Testis (tissue), 3 donors: ENCODE results near the gene DDX17. TPM values are rescaled to one million over a fixed set of nuclear protein-coding genes. Genes with fewer than 3 reads are reported as not detected.

Experiments used
- DNase-seq: peaks from one replicate; pipeline ENCODE4 v3.0.0-alpha.2; 2019
- H3K27ac ChIP-seq, 2 donors: fragments of 200-600 bp; sonication (generic); one replicate each; pipeline ENCODE4 v1.5.1; 2019
- H3K27me3 ChIP-seq: fragments of 200-600 bp; sonication (generic); one replicate; pipeline ENCODE4 v1.5.1; 2019
- H3K36me3 ChIP-seq: fragments of 200-600 bp; sonication (generic); one replicate; pipeline ENCODE4 v1.5.1; 2017; ENCODE audit warnings: low read depth; ENCODE audit errors: missing control alignments
- H3K4me1 ChIP-seq: fragments of 200-600 bp; sonication (generic); one replicate; pipeline ENCODE4 v1.5.1; 2019
- H3K4me3 ChIP-seq, 2 donors: fragments of 200-600 bp; sonication (generic); one replicate each; pipeline ENCODE4 v1.5.1; 2017 to 2019
- H3K9me3 ChIP-seq: fragments of 200-600 bp; sonication (generic); one replicate; pipeline ENCODE4 v1.5.1; 2017
- CTCF ChIP-seq, 3 experiments: fragments of 450-650 bp in 2 of 3; fragments of 200-600 bp in 1 of 3; sonication (generic) in 1 of 3; IDR thresholded peaks; one replicate each; pipeline ENCODE4 v1.5.1; 2016 to 2019; ENCODE audit warnings: antibody characterized with exemption in 3 of 3, mild to moderate bottlenecking in 2 of 3, moderate library complexity in 1 of 3
- POLR2A ChIP-seq: fragments of 450-650 bp; IDR thresholded peaks from one replicate; pipeline ENCODE4 v1.6.1; 2017; ENCODE audit warnings: antibody characterized with exemption, mild to moderate bottlenecking, moderate library complexity
- WGBS, 2 donors: methylation state at CpG; one replicate each; pipeline ENCODE4 v1.1.5; 2018; 5-methylcytosine and 5-hydroxymethylcytosine counted together
- intact Hi-C: fragments of 100-400 bp; cut with DNase I; formaldehyde crosslinking; loops from one replicate; pipeline ENCODE4 v1.15.1; 2023; ENCODE audit warnings: low total_unique reads
- polyA plus RNA-seq: library from polyadenylated mRNA; stranded (reverse); fragments of 350-450 nt; fragmentation: Illumina TruSeq; extraction: RNeasy Lipid Tissue Mini Kit (QIAGEN cat#74804); gene quantifications from one replicate; pipeline ENCODE4 v1.2.3, GENCODE V29; 2014; ENCODE audit warnings: low read depth, low replicate concordance; ENCODE audit not compliant: insufficient read depth
- total RNA-seq, 2 donors: library from RNA; depleted of rRNA; stranded (reverse); fragments of >200 nt; gene quantifications; one replicate each; pipeline ENCODE4 v1.2.3, GENCODE V29; 2016

DDX17 gene
- total and polyA plus RNA-seq, 3 donors from 2014 or later = 259 to 995 (median 964) TPM

- no peak for TF ChIP-seq POLR2A
- TF ChIP-seq CTCF (IDR thresholded peaks at IDR 0.05) = no peak
- DNase-seq = no peak
- H3K4me1 ChIP-seq = no peaks in the 10 kb centered on the region
- H3K27me3 ChIP-seq = no peaks in the 10 kb centered on the region
- H3K36me3 ChIP-seq = no peaks in the 10 kb centered on the region
- no peak overlapping the region for H3K27ac ChIP-seq
- WGBS, 2 donors = 68 to 77% methylated on average over 1 of the region's 1 CpG
- H3K9me3 ChIP-seq = no peaks in the 10 kb centered on the region
- H3K4me3 ChIP-seq = no peak overlapping the region
- intact Hi-C loops = no loop called here
Observed at GRCh38 chr22:38484244-38484643, 21.9 kb downstream of the DDX17 start.

GRCh38 chr22:38482662-38483308, 23.3 kb downstream of the DDX17 start:
- TF ChIP-seq CTCF (IDR thresholded peaks at IDR 0.05) = no peak
- no peak for TF ChIP-seq POLR2A
- no peak overlapping the region for H3K27ac ChIP-seq
- intact Hi-C loops = no loop called here
- no peaks in the 10 kb centered on the region for H3K9me3 ChIP-seq
- DNase-seq = no peak
- no peaks in the 10 kb centered on the region for H3K36me3 ChIP-seq
- H3K4me3 ChIP-seq = no peak overlapping the region
- no peaks in the 10 kb centered on the region for H3K4me1 ChIP-seq
- H3K27me3 ChIP-seq = no peaks in the 10 kb centered on the region
- whole genome bisulfite sequencing, 2 donors = 92 to 94% methylated on average over 6 of the region's 6 CpGs

GRCh38 chr22:38481871-38482332, 24.2 kb downstream of the DDX17 start:
- no peaks in the 10 kb centered on the region for H3K27me3 ChIP-seq
- no peak overlapping the region for H3K4me3 ChIP-seq
- intact Hi-C loops = no loop called here
- WGBS, 2 donors = 88 to 90% methylated on average over 8 of the region's 8 CpGs
- no peak for DNase-seq
- H3K4me1 ChIP-seq = no peaks in the 10 kb centered on the region
- TF ChIP-seq POLR2A (no peak), CTCF (IDR thresholded peaks at IDR 0.05) (no peak)
- H3K36me3 ChIP-seq = no peaks in the 10 kb centered on the region
- no peak overlapping the region for H3K27ac ChIP-seq
- no peaks in the 10 kb centered on the region for H3K9me3 ChIP-seq

GRCh38 chr22:38481162-38481870, 24.8 kb downstream of the DDX17 start:
- Histone ChIP-seq H3K4me1 (no peaks in the 10 kb centered on the region), H3K36me3 (no peaks in the 10 kb centered on the region), H3K4me3 (no peak overlapping the region), H3K9me3 (no peaks in the 10 kb centered on the region), H3K27ac (no peak overlapping the region), H3K27me3 (no peaks in the 10 kb centered on the region)
- no peak for TF ChIP-seq CTCF (IDR thresholded peaks at IDR 0.05)
- TF ChIP-seq POLR2A = no peak
- no peak for DNase-seq
- intact Hi-C loops = no loop called here
- WGBS, 2 donors = 93% methylated on average over 3 of the region's 3 CpGs
